GM20000 (cell line): ENCODE measurements around the gene TIAM2.

Experiments
- DNase-seq: peaks from one replicate; pipeline ENCODE4 v3.0.0; 2012; ENCODE audit warnings: low spot score
- CTCF ChIP-seq: IDR thresholded peaks from 2 replicates; pipeline ENCODE4 v1.5.1; 2012; ENCODE audit warnings: mild to moderate bottlenecking, control low read depth; ENCODE audit errors: extremely low read depth, missing control alignments

The TIAM2 gene

DNA sequence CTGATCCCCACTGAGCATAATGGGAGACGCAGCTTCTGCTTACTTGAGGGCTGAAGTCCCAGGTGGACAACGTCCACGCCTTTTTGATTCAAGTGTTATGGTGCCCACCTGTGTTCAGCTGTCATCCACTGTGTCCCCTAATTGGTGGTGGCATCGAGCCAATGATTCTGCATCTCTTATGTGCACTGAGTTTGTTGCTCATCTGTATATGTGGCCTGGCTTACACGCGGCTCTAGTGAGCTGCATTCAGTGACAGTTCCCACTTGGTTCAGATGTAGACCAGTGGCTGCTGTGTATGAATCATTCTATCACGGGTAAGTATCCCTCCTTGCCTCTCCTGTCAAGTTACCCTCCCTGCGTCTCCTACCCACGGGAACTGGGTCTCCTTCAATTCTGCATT is 137.5 kb downstream of the TIAM2 start:
- no peak for TF ChIP-seq CTCF
- DNase-seq: no peak

DNA sequence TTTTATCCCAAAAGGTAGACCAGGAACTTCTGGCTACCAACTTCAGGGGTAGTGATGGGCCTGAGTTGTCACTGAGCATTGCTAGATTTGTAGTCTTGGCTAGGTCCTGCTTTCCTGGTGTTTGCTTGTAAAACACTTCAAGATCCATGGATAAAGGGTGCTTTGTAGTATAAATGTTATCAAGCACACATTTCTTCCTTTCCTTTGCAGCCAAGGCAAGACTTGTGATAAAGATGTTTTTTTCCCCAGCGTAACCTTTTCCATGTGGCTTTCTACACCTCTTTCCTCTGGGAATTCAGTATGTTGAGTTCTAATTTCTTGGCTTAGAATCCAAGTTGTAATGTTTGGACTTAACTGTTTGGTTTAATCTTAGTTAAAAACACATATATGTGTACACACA is 145.9 kb downstream of the TIAM2 start:
- no peak for DNase-seq
- TF ChIP-seq CTCF: no peak

- TF ChIP-seq CTCF: no peak
- no peak for DNase-seq
Observed at GRCh38 chr6:155141512-155141911, 146.4 kb downstream of the TIAM2 start.

- DNase-seq: no peak
- TF ChIP-seq CTCF: no peak
Observed at GRCh38 chr6:155142168-155143028, 147.3 kb downstream of the TIAM2 start.

DNA sequence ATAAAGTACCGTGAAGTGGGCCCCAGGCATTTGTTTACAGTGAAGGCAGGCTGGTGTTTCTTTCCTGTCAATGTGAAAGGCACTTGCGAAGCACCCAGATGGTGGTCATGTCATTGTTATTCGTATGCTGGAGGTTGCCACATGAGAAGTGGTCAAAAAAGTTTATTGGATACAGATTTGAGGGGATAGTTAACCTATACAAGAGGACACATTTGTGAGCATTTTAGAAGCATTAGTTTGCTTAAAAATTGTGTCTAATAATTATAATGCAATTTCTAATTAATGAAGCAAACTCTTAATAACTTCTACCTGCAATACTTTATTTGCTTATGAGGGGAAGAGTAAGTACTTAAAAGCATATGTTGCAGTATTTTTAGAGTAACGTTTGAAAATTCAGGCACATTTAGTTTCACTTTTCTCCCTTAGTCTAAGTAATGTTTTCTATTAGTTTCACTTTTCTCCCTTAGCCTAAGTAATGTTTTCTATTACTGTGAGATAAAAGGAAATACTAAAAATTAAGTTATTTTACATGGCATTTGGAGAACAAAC is 148.0 kb downstream of the TIAM2 start:
- peak; percentile 47 for DNase-seq
- no peak for TF ChIP-seq CTCF

GRCh38 chr6:155143578-155144106 is 148.5 kb downstream of the TIAM2 start:
- DNase-seq: no peak
- TF ChIP-seq CTCF: no peak

GRCh38 chr6:155146205-155146604 is 151.1 kb downstream of the TIAM2 start:
- no peak for TF ChIP-seq CTCF
- no peak for DNase-seq
